ENCODE data around the gene BTF3.
"Not testable (repeated sequence)": the region's sequence is repeated elsewhere in the genome, so short reads cannot be mapped to it uniquely, and the experiment has no call there.

The BTF3 gene

DNA sequence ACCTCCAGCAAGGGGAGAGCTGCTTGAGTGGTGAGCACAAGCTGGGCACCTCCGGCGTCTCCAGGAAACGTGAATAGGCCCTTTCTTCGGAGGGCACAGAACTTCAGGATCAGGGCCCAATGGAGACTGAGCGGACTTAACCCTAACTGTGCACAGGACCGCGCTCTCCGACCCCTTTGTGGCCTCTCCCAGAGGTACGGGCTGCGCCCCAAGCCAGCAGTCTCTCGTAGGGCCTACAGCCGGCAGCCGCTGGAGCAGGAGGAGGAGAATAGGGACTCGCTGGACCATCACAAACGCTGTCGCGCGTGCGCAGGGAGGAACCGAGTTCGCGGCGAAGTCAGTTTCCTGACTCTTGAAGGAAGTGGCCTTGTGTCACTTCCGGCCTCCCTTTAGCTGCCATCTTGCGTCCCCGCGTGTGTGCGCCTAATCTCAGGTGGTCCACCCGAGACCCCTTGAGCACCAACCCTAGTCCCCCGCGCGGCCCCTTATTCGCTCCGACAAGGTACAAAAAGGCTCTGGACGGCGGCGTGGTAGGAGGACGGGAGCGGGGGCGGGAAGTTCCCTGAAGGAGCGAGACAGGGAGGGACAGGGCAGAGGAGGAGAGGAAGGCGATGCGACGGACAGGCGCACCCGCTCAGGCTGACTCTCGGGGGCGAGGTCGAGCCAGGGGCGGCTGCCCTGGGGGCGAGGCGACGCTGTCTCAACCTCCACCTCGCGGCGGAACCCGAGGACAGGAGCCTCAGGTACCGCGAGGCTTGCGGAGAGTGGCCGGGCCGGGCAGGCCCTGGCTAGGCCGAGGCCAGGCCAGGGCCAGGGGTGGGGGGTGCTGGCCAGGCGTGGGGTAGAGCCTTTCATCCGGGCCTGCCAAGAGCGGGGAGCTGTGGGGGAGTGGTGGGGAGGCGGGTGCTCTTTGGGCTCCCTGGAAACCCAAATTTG, at the start of gene BTF3:
TSS of gene BTF3 (plus strand) at position 386 of the 936 bp plus-strand sequence. CDS start at position 612, 226 bp downstream.
- Histone ChIP-seq H3K4me1 (ENCODE audit: control insufficient read depth, insufficient read depth, low read length) (peaks cover 30% of the 10 kb centered on the region), H3K27me3 (replicated peaks; ENCODE audit: control insufficient read depth, insufficient read depth, low read length) (no peaks in the 10 kb centered on the region), H3K4me3 (ENCODE audit: low read length) (peak within 1 kb of the TSS; percentile 94), H3K9ac (ENCODE audit: low read length) (peak within 1 kb of the TSS; percentile 97), H3K9me3 (ENCODE audit: control insufficient read depth, low read length) (no peaks in the 10 kb centered on the region), H3K36me3 (ENCODE audit: control insufficient read depth, insufficient read depth, low read length, severe bottlenecking) (peaks cover 34% of the 10 kb centered on the region)
- peak; percentile 99 for DNase-seq (ENCODE audit: low read depth)

- H3K9me3 ChIP-seq (ENCODE audit: control insufficient read depth, low read length) = no peaks in the 10 kb centered on the region
- H3K36me3 ChIP-seq (ENCODE audit: control insufficient read depth, insufficient read depth, low read length, severe bottlenecking) = no peaks in the 10 kb centered on the region
- peak within 1 kb of the TSS; percentile 70 for H3K9ac ChIP-seq (ENCODE audit: low read length)
- H3K27me3 ChIP-seq (replicated peaks; ENCODE audit: control insufficient read depth, insufficient read depth, low read length) = peaks cover 76% of the 10 kb centered on the region
- DNase-seq (ENCODE audit: low read depth) = peak; percentile 98
- peaks cover 3% of the 10 kb centered on the region for H3K4me1 ChIP-seq (ENCODE audit: control insufficient read depth, insufficient read depth, low read length)
- peak within 1 kb of the TSS; percentile 78 for H3K4me3 ChIP-seq (ENCODE audit: low read length)
Observed at GRCh38 chr5:73448463-73449136, 49.6 kb upstream of the BTF3 start, which contains the start of gene FOXD1. TSS of gene FOXD1 (minus strand) at chr5:73448777. CDS start at chr5:73448362, 415 bp downstream.

- Histone ChIP-seq H3K4me3 (ENCODE audit: low read length) (no peak overlapping the region), H3K27me3 (replicated peaks; ENCODE audit: control insufficient read depth, insufficient read depth, low read length) (peaks cover 70% of the 10 kb centered on the region), H3K9me3 (ENCODE audit: control insufficient read depth, low read length) (no peaks in the 10 kb centered on the region), H3K36me3 (ENCODE audit: control insufficient read depth, insufficient read depth, low read length, severe bottlenecking) (no peaks in the 10 kb centered on the region), H3K4me1 (ENCODE audit: control insufficient read depth, insufficient read depth, low read length) (peaks cover 3% of the 10 kb centered on the region), H3K9ac (ENCODE audit: low read length) (no peak overlapping the region)
- no peak for DNase-seq (ENCODE audit: low read depth)
Observed at GRCh38 chr5:73450137-73450536, 48.1 kb upstream of the BTF3 start.

- Histone ChIP-seq H3K9ac (ENCODE audit: low read length) (no peak overlapping the region), H3K4me1 (ENCODE audit: control insufficient read depth, insufficient read depth, low read length) (peaks cover 3% of the 10 kb centered on the region), H3K27me3 (replicated peaks; ENCODE audit: control insufficient read depth, insufficient read depth, low read length) (peaks cover 70% of the 10 kb centered on the region), H3K4me3 (ENCODE audit: low read length) (no peak overlapping the region), H3K9me3 (ENCODE audit: control insufficient read depth, low read length) (no peaks in the 10 kb centered on the region), H3K36me3 (ENCODE audit: control insufficient read depth, insufficient read depth, low read length, severe bottlenecking) (no peaks in the 10 kb centered on the region)
- DNase-seq (ENCODE audit: low read depth) = peak; percentile 36
Observed at GRCh38 chr5:73450672-73451223, 47.5 kb upstream of the BTF3 start.

- peaks cover 3% of the 10 kb centered on the region for H3K4me1 ChIP-seq (ENCODE audit: control insufficient read depth, insufficient read depth, low read length)
- H3K9me3 ChIP-seq (ENCODE audit: control insufficient read depth, low read length) = no peaks in the 10 kb centered on the region
- H3K9ac ChIP-seq (ENCODE audit: low read length) = no peak overlapping the region
- H3K27me3 ChIP-seq (replicated peaks; ENCODE audit: control insufficient read depth, insufficient read depth, low read length) = peaks cover 62% of the 10 kb centered on the region
- H3K36me3 ChIP-seq (ENCODE audit: control insufficient read depth, insufficient read depth, low read length, severe bottlenecking) = no peaks in the 10 kb centered on the region
- no peak overlapping the region for H3K4me3 ChIP-seq (ENCODE audit: low read length)
- peak; percentile 92 for DNase-seq (ENCODE audit: low read depth)
Observed at GRCh38 chr5:73451224-73452130, 46.8 kb upstream of the BTF3 start.

DNA sequence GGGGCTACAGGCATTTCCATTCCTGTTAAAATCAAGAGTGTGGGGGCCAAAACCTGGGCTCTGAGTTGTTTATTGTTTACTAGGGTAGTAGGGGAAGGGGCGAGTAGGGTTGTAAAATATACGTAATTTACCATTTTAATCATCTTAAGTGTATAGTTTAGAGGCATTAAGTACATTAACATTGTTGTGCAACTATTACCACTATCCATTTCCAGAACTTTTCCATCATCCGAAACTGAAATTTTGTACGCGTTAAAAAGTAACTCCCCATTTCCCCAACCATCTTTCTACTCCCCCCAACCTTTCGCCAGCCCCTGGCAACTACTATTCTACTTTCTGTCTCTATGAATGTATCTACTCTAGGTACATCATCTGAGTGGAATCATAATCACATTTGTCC, 46.0 kb upstream of the BTF3 start:
- H3K4me1 ChIP-seq (ENCODE audit: control insufficient read depth, insufficient read depth, low read length) = peaks cover 3% of the 10 kb centered on the region
- no peak overlapping the region for H3K9ac ChIP-seq (ENCODE audit: low read length)
- peaks cover 63% of the 10 kb centered on the region for H3K27me3 ChIP-seq (replicated peaks; ENCODE audit: control insufficient read depth, insufficient read depth, low read length)
- H3K36me3 ChIP-seq (ENCODE audit: control insufficient read depth, insufficient read depth, low read length, severe bottlenecking) = no peaks in the 10 kb centered on the region
- DNase-seq (ENCODE audit: low read depth) = no peak
- no peak overlapping the region for H3K4me3 ChIP-seq (ENCODE audit: low read length)
- H3K9me3 ChIP-seq (ENCODE audit: control insufficient read depth, low read length) = no peaks in the 10 kb centered on the region

DNA sequence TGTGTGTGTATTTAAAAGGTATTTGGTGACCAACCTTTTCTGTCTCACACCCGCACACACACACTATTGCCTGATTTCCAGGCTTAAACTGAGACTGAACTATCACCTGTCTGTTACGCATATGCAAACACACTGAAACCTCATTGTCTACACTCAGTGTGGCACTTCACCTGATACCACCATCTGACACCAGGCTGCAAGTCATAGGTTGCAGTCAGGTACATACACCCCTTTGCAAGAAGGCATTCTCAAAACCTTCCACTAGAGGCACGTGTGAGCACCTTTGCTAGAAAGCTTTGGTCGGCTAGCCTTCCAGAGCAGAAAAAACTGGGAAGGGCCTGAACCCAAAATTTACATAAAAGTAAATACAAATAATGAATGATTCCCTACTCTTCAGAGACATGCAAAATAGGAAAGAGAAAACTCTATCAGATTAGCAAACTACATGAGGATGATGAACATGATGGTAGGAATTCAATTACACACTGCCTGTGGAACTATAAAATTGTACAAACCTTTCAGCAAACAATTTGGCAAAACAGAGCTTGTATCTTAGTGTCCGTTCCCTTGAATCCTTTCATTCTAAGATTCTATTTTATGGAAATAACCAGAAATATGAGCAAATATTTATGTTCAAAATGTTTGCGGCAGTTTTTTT, 43.7 kb upstream of the BTF3 start:
- peak; percentile 80 for DNase-seq (ENCODE audit: low read depth)
- Histone ChIP-seq H3K9me3 (ENCODE audit: control insufficient read depth, low read length) (no peaks in the 10 kb centered on the region), H3K4me3 (ENCODE audit: low read length) (no peak overlapping the region), H3K9ac (ENCODE audit: low read length) (no peak overlapping the region), H3K4me1 (ENCODE audit: control insufficient read depth, insufficient read depth, low read length) (peaks cover 3% of the 10 kb centered on the region), H3K36me3 (ENCODE audit: control insufficient read depth, insufficient read depth, low read length, severe bottlenecking) (no peaks in the 10 kb centered on the region), H3K27me3 (replicated peaks; ENCODE audit: control insufficient read depth, insufficient read depth, low read length) (peaks cover 62% of the 10 kb centered on the region)

- not testable (repeated sequence) for H3K36me3 ChIP-seq (ENCODE audit: control insufficient read depth, insufficient read depth, low read length, severe bottlenecking); H3K4me1 ChIP-seq (ENCODE audit: control insufficient read depth, insufficient read depth, low read length); DNase-seq (ENCODE audit: low read depth); H3K9me3 ChIP-seq (ENCODE audit: control insufficient read depth, low read length); H3K9ac ChIP-seq (ENCODE audit: low read length); H3K4me3 ChIP-seq (ENCODE audit: low read length)
- H3K27me3 ChIP-seq (replicated peaks; ENCODE audit: control insufficient read depth, insufficient read depth, low read length) = peaks cover 49% of the 10 kb centered on the region
Observed at GRCh38 chr5:73456462-73456861, 41.8 kb upstream of the BTF3 start.

GRCh38 chr5:73459366-73459765, 38.9 kb upstream of the BTF3 start:
- no peak overlapping the region for H3K4me3 ChIP-seq (ENCODE audit: low read length)
- no peaks in the 10 kb centered on the region for H3K4me1 ChIP-seq (ENCODE audit: control insufficient read depth, insufficient read depth, low read length)
- H3K36me3 ChIP-seq (ENCODE audit: control insufficient read depth, insufficient read depth, low read length, severe bottlenecking) = no peaks in the 10 kb centered on the region
- H3K9ac ChIP-seq (ENCODE audit: low read length) = no peak overlapping the region
- H3K9me3 ChIP-seq (ENCODE audit: control insufficient read depth, low read length) = no peaks in the 10 kb centered on the region
- DNase-seq (ENCODE audit: low read depth) = no peak
- H3K27me3 ChIP-seq (replicated peaks; ENCODE audit: control insufficient read depth, insufficient read depth, low read length) = peaks cover 25% of the 10 kb centered on the region

DNA sequence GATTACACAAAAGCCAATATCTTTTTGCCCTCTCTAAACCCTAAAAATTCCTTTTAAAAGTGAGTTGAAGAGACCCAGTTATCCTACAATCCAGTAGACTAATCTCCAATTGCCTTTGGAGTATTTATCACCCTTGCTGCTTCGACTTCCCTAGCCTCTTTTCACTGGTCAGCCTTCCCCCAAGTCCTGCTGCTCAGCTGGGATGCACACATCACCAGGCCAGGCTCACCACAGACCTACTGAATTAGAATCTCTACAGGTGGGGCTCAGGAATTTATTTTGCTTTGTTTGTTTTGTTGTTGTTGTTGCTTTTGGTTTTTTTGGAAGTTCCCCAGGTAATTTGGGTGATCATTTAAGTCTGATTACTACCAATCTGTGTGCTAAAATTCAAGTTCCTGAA, 38.1 kb upstream of the BTF3 start:
- DNase-seq (ENCODE audit: low read depth) = no peak
- H3K9ac ChIP-seq (ENCODE audit: low read length) = no peak overlapping the region
- no peaks in the 10 kb centered on the region for H3K36me3 ChIP-seq (ENCODE audit: control insufficient read depth, insufficient read depth, low read length, severe bottlenecking)
- no peaks in the 10 kb centered on the region for H3K4me1 ChIP-seq (ENCODE audit: control insufficient read depth, insufficient read depth, low read length)
- H3K9me3 ChIP-seq (ENCODE audit: control insufficient read depth, low read length) = no peaks in the 10 kb centered on the region
- no peak overlapping the region for H3K4me3 ChIP-seq (ENCODE audit: low read length)
- peaks cover 23% of the 10 kb centered on the region for H3K27me3 ChIP-seq (replicated peaks; ENCODE audit: control insufficient read depth, insufficient read depth, low read length)

All from adipocyte (in vitro differentiated cells).